GM19239 (cell line): ENCODE data around the gene ZMPSTE24.
"Not testable (repeated sequence)": the region's sequence is repeated elsewhere in the genome, so short reads cannot be mapped to it uniquely, and the experiment has no call there.

Experiments used
- DNase-seq: peaks from one replicate; pipeline ENCODE4 v3.0.0; 2011; ENCODE audit warnings: low spot score; ENCODE audit not compliant: insufficient read length
- FAIRE-seq: peaks from 2 replicates; lab custom pipeline; 2011; peaks lifted over from hg19 to GRCh38; lab: Jason Lieb, UNC

The ZMPSTE24 gene

DNA sequence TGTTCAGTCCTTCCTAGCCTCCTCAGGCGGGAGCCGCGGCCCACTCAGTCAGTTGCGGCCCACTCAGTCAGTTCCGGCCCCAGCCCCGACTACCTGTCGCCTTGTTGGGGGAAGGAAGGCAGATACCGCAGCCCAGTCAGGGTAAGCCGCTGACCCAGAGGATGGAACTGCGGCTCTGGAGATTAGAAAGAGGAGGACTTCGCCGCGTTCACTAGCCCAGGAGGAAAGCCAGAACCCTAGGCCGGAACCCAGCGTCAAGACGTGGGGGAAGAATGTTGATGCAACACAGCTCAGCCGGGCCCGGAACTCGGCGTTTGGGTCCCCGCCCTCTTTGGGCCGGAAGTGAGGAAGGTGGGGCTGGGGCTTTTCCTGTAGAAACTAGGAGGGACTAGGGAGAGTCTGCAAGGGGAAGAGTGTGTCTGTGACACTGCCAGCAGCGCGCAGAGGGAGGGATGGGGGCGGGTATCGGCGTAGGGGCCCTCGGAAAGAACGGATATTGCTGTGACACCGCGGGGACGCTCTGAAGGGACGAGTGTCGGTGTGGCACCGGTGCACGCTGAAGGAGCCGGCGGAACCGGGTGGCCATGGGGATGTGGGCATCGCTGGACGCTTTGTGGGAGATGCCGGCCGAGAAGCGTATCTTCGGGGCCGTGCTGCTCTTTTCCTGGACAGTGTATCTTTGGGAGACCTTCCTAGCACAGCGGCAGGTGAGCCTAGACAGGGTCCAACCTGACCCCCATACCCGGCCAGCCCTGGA lies at the start of gene ZMPSTE24:
Gene ZMPSTE24, plus strand, starts transcription at position 549 of the 757 bp plus-strand sequence. Its CDS starts 36 bp downstream, at position 585.
- FAIRE-seq (peak; percentile 99), DNase-seq (peak; percentile 67)

GRCh38 chr1:40210511-40211204 lies 47.4 kb upstream of the ZMPSTE24 start:
- peak; percentile 8 for FAIRE-seq
- DNase-seq, result no peak

DNA sequence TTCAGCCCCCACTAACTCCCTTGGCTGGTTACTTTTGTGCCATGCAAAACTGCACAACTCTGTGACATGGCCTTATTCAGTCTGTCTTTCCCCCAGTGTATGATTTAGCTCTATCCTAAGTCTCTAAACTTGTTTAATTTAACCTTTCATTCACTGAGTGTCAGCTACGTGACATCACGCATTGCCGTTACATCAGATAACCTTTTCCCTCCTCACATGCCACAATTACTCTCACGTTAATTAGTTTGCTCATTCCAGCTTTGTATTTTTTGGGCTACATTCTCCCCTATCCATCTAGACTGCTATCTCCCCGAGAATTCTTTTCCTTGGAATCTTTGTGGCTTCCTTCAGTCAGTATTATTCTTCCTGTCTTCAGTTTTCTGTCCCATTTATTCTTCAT lies 39.7 kb upstream of the ZMPSTE24 start:
- no peak for DNase-seq
- FAIRE-seq, result peak; percentile 55

DNA sequence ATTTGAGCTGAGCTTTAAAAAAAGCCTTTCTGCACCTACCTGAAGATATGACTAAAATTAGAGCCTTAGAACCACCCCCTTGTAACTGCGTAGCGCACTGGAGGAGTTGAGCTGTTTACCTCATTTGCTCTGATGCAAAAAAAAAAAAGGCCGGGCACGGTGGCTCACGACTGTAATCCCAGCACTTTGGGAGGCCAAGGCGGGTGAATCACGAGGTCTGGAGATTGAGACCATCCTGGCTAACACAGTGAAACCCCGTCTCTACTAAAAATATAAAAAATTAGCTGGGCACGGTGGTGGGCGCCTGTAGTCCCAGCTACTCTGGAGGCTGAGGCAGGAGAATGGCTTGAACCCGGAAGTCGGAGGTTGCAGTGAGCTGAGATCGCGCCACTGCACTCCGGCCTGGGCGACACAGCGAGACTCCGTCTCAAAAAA lies 36.5 kb upstream of the ZMPSTE24 start:
- peak; percentile 58 for FAIRE-seq
- not testable (repeated sequence) for DNase-seq

DNA sequence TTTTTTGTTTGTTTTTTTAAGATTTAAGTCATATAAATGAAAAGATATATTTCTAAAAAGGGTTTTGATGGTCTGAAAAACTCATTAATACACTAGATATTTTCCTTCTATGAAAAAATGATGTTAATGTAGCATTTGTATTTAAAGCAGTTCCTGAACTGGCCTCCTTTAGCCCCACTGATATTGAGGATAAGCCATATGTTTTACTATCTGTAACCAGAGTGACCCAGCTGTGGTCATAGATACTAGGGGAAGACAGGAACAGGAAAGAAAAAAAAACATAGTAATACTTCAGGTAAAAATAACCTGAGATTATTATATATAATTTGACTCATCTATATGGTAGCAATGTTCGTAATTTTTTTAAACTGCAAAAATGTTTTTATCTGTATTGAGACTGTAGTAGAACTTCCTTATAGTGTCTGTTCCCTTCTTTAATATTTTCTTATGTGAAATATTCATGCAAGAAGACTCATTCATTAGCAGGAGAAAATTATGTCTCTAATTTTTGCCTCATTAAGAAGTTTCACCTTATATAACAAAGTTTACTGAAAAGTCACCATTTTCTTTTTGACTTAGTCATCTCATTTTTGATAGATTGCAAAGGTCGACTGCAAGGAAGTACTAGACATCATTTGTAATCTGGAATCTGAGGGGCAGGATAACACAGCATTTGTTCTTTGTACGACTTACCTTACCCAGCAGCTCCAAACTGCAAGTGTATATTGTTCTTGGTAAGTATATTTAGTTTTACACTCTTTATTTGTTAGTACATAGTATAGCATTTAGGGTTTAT lies 35.9 kb upstream of the ZMPSTE24 start:
- DNase-seq (no peak), FAIRE-seq (peak; percentile 52)

GRCh38 chr1:40224040-40224439 lies 34.0 kb upstream of the ZMPSTE24 start:
- DNase-seq (no peak), FAIRE-seq (no peak)

DNA sequence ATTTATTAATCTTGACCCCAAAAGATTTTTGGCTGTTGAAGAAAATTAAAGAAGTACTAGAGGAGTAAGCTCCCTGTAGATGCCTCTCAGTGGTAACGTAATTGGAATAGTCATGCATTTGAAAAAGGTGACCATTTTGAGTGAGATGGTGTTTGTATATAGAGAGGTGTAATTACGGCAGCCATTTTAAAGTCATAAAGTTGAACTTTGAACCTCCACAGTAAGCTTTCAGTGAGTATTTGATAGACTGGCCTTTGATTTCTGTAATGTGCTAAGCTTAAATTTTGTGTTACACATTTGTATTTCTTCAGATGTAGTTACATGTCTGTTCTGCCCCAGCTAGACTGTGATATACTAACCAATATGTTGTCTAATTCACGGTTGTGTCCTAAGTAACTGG lies 31.8 kb upstream of the ZMPSTE24 start:
- no peak for FAIRE-seq
- DNase-seq, result no peak

DNA sequence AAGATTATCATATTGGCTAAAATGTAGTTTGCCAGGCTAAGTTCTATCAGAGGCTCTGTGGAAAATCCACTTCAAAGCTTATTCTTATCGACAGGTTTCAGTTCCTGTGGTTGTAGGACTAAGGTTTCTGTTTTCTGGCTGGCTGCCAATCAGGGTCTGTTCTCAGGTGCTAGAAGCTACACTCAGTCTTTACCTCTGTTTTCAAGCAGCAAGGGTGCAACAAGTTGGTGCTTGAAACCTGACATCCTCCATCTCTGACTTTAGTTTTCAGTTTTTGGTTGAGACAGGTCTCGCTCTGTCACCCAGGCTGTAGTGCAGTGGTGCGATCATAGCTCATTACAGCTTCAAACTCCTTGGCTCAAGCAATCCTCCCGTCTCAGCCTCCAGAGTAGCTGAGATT lies 25.6 kb upstream of the ZMPSTE24 start:
- DNase-seq (peak; percentile 29), FAIRE-seq (peak; percentile 100)

- no peak for DNase-seq
- FAIRE-seq, result no peak
These were observed 18.4 kb upstream of the ZMPSTE24 start for GRCh38 chr1:40239626-40240025.

- DNase-seq (no peak), FAIRE-seq (peak; percentile 45)
These were observed 17.6 kb upstream of the ZMPSTE24 start for GRCh38 chr1:40240390-40240789.

DNA sequence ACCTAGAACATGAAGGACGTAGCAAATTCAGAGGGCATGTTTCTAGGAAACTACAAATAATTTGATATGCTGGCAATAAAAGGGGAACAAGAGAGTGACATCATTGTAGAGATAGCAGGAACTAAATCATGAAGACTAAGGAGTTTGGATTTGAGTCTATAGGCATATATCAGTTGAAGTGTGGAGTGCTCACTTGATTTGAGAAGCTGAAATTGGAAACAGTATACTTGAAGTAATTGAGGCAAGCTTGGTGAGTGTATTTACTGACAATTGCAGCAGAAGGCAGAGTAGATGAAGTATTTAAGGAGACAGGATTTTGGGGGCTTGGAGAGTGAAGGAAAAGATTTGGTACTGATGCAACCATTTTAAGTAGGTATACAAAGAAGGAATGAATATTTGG lies 16.7 kb upstream of the ZMPSTE24 start:
- FAIRE-seq (no peak), DNase-seq (no peak)

- FAIRE-seq, result no peak
- no peak for DNase-seq
These were observed 14.7 kb upstream of the ZMPSTE24 start for GRCh38 chr1:40243351-40243750.

DNA sequence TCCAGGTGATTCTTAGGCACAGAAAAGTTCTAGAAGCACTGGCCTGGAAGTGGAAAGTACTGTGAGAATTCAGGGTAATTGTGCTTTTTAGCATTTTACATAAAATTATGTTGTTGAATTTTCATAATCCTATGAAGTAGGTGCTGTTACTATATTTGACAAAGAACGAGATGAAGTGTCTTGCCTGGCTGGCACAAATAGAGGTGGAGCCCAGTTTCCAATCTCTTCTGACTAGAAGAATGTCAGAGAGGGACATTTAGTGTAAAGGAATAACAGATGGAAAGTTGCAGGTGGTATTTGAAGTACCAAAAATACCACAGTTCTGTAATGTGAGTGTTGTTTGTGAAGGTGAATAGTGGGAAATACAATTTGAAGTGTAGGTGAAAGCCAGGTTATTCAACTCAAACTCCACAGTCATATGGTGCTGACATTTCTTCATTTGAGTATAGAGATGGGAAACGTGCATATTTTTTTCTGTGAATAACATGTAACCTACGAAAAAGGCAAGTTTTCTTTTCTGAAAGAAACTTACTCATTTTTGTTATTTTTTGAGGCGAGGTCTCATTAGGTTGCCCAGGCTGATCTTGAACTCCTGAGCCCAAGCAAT lies 13.8 kb upstream of the ZMPSTE24 start:
- no peak for FAIRE-seq
- DNase-seq, result no peak

DNA sequence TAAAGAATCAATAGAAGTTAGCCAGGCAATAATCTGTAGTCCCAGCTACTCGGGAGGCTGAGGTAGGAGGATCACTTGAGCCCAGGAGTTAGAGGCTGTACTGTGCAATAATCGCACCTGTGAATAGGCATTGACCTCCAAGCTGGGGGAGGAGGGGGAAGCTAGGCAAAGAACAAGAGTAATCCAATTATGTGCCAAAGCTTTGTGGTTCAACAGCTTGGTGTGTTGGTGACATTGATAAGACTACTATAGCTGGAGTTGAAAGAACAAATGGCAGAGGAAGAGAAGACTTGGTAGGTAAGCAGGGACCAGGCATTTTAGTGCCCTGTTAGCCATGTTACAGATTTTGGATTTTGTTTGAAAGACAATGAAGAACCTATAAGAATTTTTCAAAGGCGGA lies 12.3 kb upstream of the ZMPSTE24 start:
- DNase-seq (no peak), FAIRE-seq (no peak)

- FAIRE-seq (no peak), DNase-seq (no peak)
These were observed 10.4 kb upstream of the ZMPSTE24 start, which contains the start of gene TMCO2 for GRCh38 chr1:40247655-40248054. Gene TMCO2, plus strand, starts transcription at chr1:40247937. Its CDS starts 57 bp downstream, at chr1:40247994.

- no peak for FAIRE-seq
These were observed 9.6 kb upstream of the ZMPSTE24 start for GRCh38 chr1:40248412-40248811.

GRCh38 chr1:40251456-40251855 lies 6.6 kb upstream of the ZMPSTE24 start:
- no peak for FAIRE-seq
- no peak for DNase-seq

More at GRCh38 chr1:40248412-40248811, 9.6 kb upstream of the ZMPSTE24 start:
- no peak for DNase-seq

DNA sequence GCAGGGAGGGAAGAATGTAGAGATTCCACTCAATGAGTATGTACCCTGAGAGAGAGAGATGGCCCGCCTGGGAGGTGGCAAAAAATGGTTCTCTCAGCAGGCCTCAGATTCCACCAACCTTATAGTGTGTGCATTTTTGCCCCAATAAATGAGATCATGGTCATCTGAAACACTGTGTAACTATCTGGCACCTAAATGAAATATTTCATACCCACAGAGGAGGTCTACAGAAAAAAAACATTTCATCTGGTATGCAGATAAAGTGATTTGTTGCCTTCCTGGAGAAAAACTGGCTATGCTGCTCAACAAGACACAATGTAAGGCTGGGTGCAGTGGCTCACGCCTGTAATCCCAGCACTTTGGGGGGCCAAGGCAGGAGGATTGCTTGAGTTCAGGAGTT lies 5.4 kb upstream of the ZMPSTE24 start:
- no peak for FAIRE-seq
- no peak for DNase-seq

DNA sequence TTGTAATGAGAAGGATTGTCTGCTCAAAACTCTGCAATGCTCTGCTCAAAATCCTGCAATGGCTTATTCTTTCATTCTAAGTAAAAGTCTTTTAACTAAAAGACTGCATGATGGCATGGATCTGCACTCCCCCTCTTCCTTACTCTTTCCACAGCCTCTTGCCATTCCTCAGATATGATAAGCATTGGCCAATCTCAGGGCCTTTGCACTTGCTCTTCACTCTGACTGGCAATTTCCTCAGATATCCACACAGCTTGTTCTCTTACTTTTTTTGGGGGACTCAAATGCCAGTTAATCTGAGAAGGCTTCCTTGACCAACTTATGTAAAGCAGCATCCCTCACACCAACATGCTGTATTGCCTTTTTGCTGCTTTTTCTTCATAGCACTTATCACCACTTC lies 2.8 kb upstream of the ZMPSTE24 start:
- DNase-seq, result no peak
- FAIRE-seq, result no peak

- FAIRE-seq (no peak), DNase-seq (no peak)
These were observed 1.5 kb upstream of the ZMPSTE24 start for GRCh38 chr1:40256401-40257084.
